Endothelial cell (in vitro differentiated cells): ENCODE results near the gene TNRC6B. TPM values are rescaled to one million over a fixed set of nuclear protein-coding genes. Genes with fewer than 3 reads are reported as not detected.

Experiments used
- DNase-seq: peaks from one replicate; pipeline ENCODE4 v3.0.0; 2021; ENCODE audit warnings: low spot score
- H3K27ac Mint-ChIP-seq: one replicate; pipeline ENCODE4 v1.8.0; 2021; ENCODE audit warnings: mixed read lengths, inconsistent platforms; ENCODE audit not compliant: unreplicated experiment
- H3K27me3 Mint-ChIP-seq: one replicate; pipeline ENCODE4 v1.8.0; 2021; ENCODE audit warnings: mild to moderate bottlenecking, moderate library complexity, mixed read lengths, inconsistent platforms; ENCODE audit not compliant: unreplicated experiment
- H3K36me3 Mint-ChIP-seq: one replicate; pipeline ENCODE4 v1.8.0; 2021; ENCODE audit warnings: mild to moderate bottlenecking, low read depth, mixed read lengths, inconsistent platforms; ENCODE audit not compliant: unreplicated experiment
- H3K4me1 Mint-ChIP-seq: one replicate; pipeline ENCODE4 v1.8.0; 2021; ENCODE audit warnings: mild to moderate bottlenecking, mixed read lengths, inconsistent platforms; ENCODE audit not compliant: unreplicated experiment
- H3K4me3 Mint-ChIP-seq: one replicate; pipeline ENCODE4 v1.8.0; 2021; ENCODE audit warnings: mild to moderate bottlenecking, mixed read lengths, inconsistent platforms; ENCODE audit not compliant: unreplicated experiment
- H3K9me3 Mint-ChIP-seq: one replicate; pipeline ENCODE4 v1.8.0; 2021; ENCODE audit warnings: mixed read lengths, inconsistent platforms; ENCODE audit not compliant: unreplicated experiment
- total RNA-seq: library from RNA; stranded (reverse); fragmentation: NEBNext Ultra II Directional; extraction: Animal tissue kit (Norgen Biotek cat#: 25700); gene quantifications from one replicate; pipeline ENCODE4 v1.2.1, GENCODE V29; 2021; ENCODE audit not compliant: unreplicated experiment
- TF ChIP-seq, protein P1 (sequence below): fragments of 200-600 bp; sonication (generic); IDR thresholded peaks from one replicate; pipeline ENCODE4 v1.5.0; 2021; ENCODE audit warnings: antibody characterized with exemption; ENCODE audit not compliant: unreplicated experiment

Gene TNRC6B
- total RNA-seq, 1 donor from 2014 or later = 53.4 TPM

DNA sequence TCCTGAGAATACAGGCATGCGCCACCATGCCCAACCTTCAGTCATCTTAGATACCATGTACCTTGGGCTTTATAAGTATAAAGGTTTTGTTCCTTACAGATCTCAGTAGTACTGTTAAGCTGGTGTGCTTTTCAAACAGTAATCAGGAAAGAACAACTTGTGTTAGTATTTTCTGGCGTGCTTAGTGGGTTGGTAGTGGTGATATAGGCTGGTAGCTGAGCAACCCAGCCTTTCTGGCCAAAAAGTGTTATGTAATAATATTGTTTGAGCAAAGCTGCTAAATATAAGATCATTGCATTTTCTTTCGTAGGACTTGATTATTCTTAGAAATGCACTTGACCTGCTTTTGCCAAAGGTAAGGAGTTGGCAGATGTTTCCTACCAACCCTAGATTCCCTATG is 175.0 kb downstream of the TNRC6B start:
- H3K9me3 Mint-ChIP-seq = no peaks in the 10 kb centered on the region
- no peak overlapping the region for H3K27ac Mint-ChIP-seq
- H3K36me3 Mint-ChIP-seq = peaks cover 12% of the 10 kb centered on the region
- peaks cover 3% of the 10 kb centered on the region for H3K4me1 Mint-ChIP-seq
- TF ChIP-seq, protein P1, sequence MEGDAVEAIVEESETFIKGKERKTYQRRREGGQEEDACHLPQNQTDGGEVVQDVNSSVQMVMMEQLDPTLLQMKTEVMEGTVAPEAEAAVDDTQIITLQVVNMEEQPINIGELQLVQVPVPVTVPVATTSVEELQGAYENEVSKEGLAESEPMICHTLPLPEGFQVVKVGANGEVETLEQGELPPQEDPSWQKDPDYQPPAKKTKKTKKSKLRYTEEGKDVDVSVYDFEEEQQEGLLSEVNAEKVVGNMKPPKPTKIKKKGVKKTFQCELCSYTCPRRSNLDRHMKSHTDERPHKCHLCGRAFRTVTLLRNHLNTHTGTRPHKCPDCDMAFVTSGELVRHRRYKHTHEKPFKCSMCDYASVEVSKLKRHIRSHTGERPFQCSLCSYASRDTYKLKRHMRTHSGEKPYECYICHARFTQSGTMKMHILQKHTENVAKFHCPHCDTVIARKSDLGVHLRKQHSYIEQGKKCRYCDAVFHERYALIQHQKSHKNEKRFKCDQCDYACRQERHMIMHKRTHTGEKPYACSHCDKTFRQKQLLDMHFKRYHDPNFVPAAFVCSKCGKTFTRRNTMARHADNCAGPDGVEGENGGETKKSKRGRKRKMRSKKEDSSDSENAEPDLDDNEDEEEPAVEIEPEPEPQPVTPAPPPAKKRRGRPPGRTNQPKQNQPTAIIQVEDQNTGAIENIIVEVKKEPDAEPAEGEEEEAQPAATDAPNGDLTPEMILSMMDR = no peak
- no peak overlapping the region for H3K4me3 Mint-ChIP-seq
- no peaks in the 10 kb centered on the region for H3K27me3 Mint-ChIP-seq
- DNase-seq = no peak

DNA sequence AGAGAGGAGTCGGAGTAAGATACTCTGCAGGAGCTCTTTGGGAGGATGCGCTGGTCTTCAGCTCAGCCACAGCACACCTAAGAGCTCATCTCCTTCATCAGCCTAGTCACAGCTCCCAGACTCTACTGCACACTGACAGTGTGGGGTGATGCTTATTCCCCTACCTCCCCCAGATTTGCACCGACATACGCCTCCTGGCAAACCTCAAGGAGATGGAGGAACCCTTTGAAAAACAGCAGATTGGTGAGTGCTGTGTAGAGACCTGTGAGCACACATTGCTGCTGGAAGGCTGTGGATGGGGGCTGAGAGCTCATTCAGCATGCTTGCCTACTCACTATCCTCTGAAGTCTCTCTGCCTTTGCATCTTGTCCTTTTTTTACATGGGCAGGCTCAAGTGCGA is 183.4 kb downstream of the TNRC6B start:
- Mint-ChIP-seq H3K9me3 (no peaks in the 10 kb centered on the region), H3K27me3 (no peaks in the 10 kb centered on the region), H3K4me1 (peaks cover 4% of the 10 kb centered on the region), H3K27ac (peak overlapping the region; percentile 19), H3K36me3 (peaks cover 67% of the 10 kb centered on the region), H3K4me3 (peak overlapping the region; percentile 12)
- no peak for DNase-seq
- TF ChIP-seq, protein P1 = no peak

DNA sequence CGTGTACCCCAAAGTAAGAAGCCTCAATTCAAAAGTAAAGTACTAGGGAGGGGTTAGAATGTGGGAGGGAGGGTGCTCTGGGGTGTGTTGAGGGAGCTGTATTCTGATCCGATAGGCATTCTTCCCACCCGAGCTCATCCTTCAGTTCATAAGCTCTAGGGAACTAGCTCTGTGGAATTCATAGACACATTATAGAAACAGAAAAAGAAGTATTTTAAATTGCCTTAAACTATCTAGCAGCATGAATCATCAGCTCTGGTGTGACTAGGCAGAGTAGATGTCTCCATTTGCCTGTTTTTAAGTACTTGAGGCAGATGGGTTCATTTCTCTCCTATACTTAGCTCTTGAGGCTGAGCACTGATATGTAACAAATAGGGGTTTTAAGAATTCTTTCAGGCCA is 185.3 kb downstream of the TNRC6B start:
- Mint-ChIP-seq H3K36me3 (peaks cover 78% of the 10 kb centered on the region), H3K9me3 (no peaks in the 10 kb centered on the region), H3K4me3 (peak overlapping the region; percentile 69), H3K27me3 (no peaks in the 10 kb centered on the region), H3K4me1 (peaks cover 5% of the 10 kb centered on the region), H3K27ac (no peak overlapping the region)
- no peak for DNase-seq
- TF ChIP-seq, protein P1 = no peak

DNA sequence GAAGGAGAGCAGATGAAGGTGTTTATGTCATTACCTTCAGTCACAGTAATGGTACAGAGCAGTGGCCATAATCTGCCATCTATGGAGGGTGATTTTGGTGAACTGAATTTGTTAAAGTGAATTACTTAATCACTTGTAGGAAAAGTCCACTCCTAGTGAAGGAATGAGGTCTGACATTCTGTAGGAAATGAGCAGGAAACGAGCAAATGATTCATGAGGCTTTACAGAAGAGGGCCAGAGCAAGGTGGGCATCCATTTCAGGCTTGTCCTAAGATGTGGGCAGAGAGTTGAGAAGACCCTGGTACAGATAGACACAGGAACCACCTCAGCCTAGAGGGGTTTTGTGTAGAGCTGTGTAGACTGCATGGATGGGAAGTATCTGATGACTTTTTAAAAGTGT is 186.7 kb downstream of the TNRC6B start:
- Mint-ChIP-seq H3K9me3 (no peaks in the 10 kb centered on the region), H3K27ac (peak overlapping the region; percentile 9)

DNA sequence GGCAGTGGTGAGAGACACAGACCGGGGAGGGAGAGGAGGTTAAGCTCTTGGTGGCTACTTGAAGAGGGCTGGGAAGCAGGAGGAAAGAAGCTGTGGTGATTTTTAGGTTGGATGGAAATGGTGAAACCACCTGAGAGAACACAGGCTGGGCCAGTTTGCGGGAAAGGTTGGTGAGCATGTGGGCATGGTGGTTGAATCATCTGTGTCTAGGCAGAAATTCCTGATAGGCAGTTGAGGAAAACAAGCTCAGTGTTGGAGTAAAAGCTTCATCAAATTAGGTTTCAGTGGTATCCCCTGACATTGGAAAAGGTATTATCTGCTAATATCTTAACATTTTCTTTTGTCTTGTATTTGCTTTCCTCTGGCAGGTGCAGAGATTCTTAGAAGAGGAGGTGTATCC is 188.3 kb downstream of the TNRC6B start:
- Mint-ChIP-seq H3K36me3 (peaks cover 66% of the 10 kb centered on the region), H3K27ac (peak overlapping the region; percentile 20), H3K9me3 (no peaks in the 10 kb centered on the region), H3K4me3 (peak overlapping the region; percentile 75), H3K27me3 (no peaks in the 10 kb centered on the region), H3K4me1 (peaks cover 9% of the 10 kb centered on the region)
- TF ChIP-seq, protein P1 = no peak
- no peak for DNase-seq

More for the DNA sequence above, 186.7 kb downstream of the TNRC6B start:
- H3K4me1 Mint-ChIP-seq = peaks cover 8% of the 10 kb centered on the region
- H3K27me3 Mint-ChIP-seq = no peaks in the 10 kb centered on the region
- peaks cover 72% of the 10 kb centered on the region for H3K36me3 Mint-ChIP-seq
- no peak for DNase-seq
- TF ChIP-seq, protein P1 = no peak
- peak overlapping the region; percentile 56 for H3K4me3 Mint-ChIP-seq
